Measurements from ENCODE around the gene ZSWIM3.

ZSWIM3 gene

GRCh38 chr20:45823949-45824835 lies 33.2 kb upstream of the ZSWIM3 start:
- H3K36me3 ChIP-seq (ENCODE audit: insufficient read depth, low read length): no peaks in the 10 kb centered on the region
- H3K27me3 ChIP-seq (ENCODE audit: insufficient read depth, low read length, poor library complexity, severe bottlenecking): no peaks in the 10 kb centered on the region
- no peak overlapping the region for H3K9ac ChIP-seq (ENCODE audit: low read depth, low read length, poor library complexity, severe bottlenecking)
- H3F3A ChIP-seq (ENCODE audit: low read depth): no peaks in the 10 kb centered on the region
- H3K9me3 ChIP-seq (ENCODE audit: insufficient read depth, low read depth, low read length): no peaks in the 10 kb centered on the region
- TF ChIP-seq EZH2phosphoT487 (IDR thresholded peaks at IDR 0.05; ENCODE audit: borderline replicate concordance) (no peak), CTCF (conservative IDR thresholded peaks at IDR 0.05; ENCODE audit: low read length) (peak; percentile 55)
- no peak overlapping the region for H3K4me2 ChIP-seq (ENCODE audit: low read depth, low read length, poor library complexity, severe bottlenecking)
- no peak overlapping the region for H3K4me3 ChIP-seq (ENCODE audit: low read length, poor library complexity, severe bottlenecking)
- no peaks in the 10 kb centered on the region for H4K20me1 ChIP-seq (ENCODE audit: insufficient read depth, low read length, poor library complexity, severe bottlenecking)
- H2AFZ ChIP-seq (ENCODE audit: low read length): no peak overlapping the region
- no peaks in the 10 kb centered on the region for H3K4me1 ChIP-seq (ENCODE audit: insufficient read depth, low read length, poor library complexity, severe bottlenecking)
- no peaks in the 10 kb centered on the region for H3K79me2 ChIP-seq (ENCODE audit: insufficient read depth, low read length)
- no peaks in the 10 kb centered on the region for H3K9me2 ChIP-seq (replicated peaks; ENCODE audit: low read depth, low read length)

- Histone ChIP-seq H3K4me3 (ENCODE audit: low read length, poor library complexity, severe bottlenecking) (no peak overlapping the region), H3K4me1 (ENCODE audit: insufficient read depth, low read length, poor library complexity, severe bottlenecking) (no peaks in the 10 kb centered on the region), H3K27me3 (ENCODE audit: insufficient read depth, low read length, poor library complexity, severe bottlenecking) (no peaks in the 10 kb centered on the region), H3K9me3 (ENCODE audit: insufficient read depth, low read depth, low read length) (no peaks in the 10 kb centered on the region), H3K36me3 (ENCODE audit: insufficient read depth, low read length) (no peaks in the 10 kb centered on the region), H3K79me2 (ENCODE audit: insufficient read depth, low read length) (no peaks in the 10 kb centered on the region), H3K4me2 (ENCODE audit: low read depth, low read length, poor library complexity, severe bottlenecking) (no peak overlapping the region), H3F3A (ENCODE audit: low read depth) (no peaks in the 10 kb centered on the region), H2AFZ (ENCODE audit: low read length) (no peak overlapping the region), H3K9ac (ENCODE audit: low read depth, low read length, poor library complexity, severe bottlenecking) (no peak overlapping the region), H3K9me2 (replicated peaks; ENCODE audit: low read depth, low read length) (no peaks in the 10 kb centered on the region), H4K20me1 (ENCODE audit: insufficient read depth, low read length, poor library complexity, severe bottlenecking) (no peaks in the 10 kb centered on the region)
- TF ChIP-seq CTCF (conservative IDR thresholded peaks at IDR 0.05; ENCODE audit: low read length) (no peak), EZH2phosphoT487 (IDR thresholded peaks at IDR 0.05; ENCODE audit: borderline replicate concordance) (no peak)
Observed at GRCh38 chr20:45826381-45827019, 30.9 kb upstream of the ZSWIM3 start.

- Histone ChIP-seq H3F3A (ENCODE audit: low read depth) (no peaks in the 10 kb centered on the region), H3K9ac (ENCODE audit: low read depth, low read length, poor library complexity, severe bottlenecking) (no peak within 1 kb of the TSS), H3K4me3 (ENCODE audit: low read length, poor library complexity, severe bottlenecking) (no peak within 1 kb of the TSS), H3K9me2 (replicated peaks; ENCODE audit: low read depth, low read length) (no peaks in the 10 kb centered on the region), H3K79me2 (ENCODE audit: insufficient read depth, low read length) (no peaks in the 10 kb centered on the region), H3K9me3 (ENCODE audit: insufficient read depth, low read depth, low read length) (no peaks in the 10 kb centered on the region), H2AFZ (ENCODE audit: low read length) (no peak within 1 kb of the TSS), H4K20me1 (ENCODE audit: insufficient read depth, low read length, poor library complexity, severe bottlenecking) (no peaks in the 10 kb centered on the region), H3K4me2 (ENCODE audit: low read depth, low read length, poor library complexity, severe bottlenecking) (no peak within 1 kb of the TSS), H3K36me3 (ENCODE audit: insufficient read depth, low read length) (no peaks in the 10 kb centered on the region), H3K27me3 (ENCODE audit: insufficient read depth, low read length, poor library complexity, severe bottlenecking) (no peaks in the 10 kb centered on the region), H3K4me1 (ENCODE audit: insufficient read depth, low read length, poor library complexity, severe bottlenecking) (no peaks in the 10 kb centered on the region)
- no peak for TF ChIP-seq CTCF (conservative IDR thresholded peaks at IDR 0.05; ENCODE audit: low read length)
- TF ChIP-seq EZH2phosphoT487 (IDR thresholded peaks at IDR 0.05; ENCODE audit: borderline replicate concordance): no peak
Observed at GRCh38 chr20:45827030-45827652, 30.3 kb upstream of the ZSWIM3 start, which contains the start of gene TNNC2. TSS of gene TNNC2 (minus strand) at chr20:45827312. CDS start at chr20:45827248, 64 bp downstream.
